NCI-H146 treated with DMSO at 0.1 percent for 48 hours (cell line): Measurements from ENCODE around the gene CPAMD8.

Source experiments
- DNase-seq: peaks from one replicate; lab custom pipeline; 2025; ENCODE audit not compliant: unreplicated experiment; lab: John Stamatoyannopoulos, UW

CPAMD8 gene

GRCh38 chr19:16849168-16849567 lies 177.4 kb downstream of the CPAMD8 start:
- DNase-seq = no peak

DNA sequence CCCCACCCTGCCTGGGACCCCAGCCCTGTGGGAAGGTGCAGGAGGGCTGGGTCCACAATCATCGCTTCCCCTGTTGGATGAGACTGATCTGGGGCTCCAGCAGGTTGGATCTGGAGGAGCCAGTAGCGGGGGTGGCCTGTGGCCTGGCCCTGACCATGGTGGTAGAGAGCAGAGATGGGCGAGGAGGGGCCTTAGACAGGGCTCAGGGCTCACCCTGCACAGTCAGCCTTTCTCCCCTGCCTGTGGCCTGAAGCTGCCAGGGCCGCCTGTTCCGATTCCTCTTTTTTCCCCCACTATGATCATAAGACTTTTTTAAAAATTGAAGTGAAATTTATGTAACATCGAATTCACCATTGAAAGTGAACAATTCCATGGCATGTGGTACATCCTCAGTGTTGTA lies 179.2 kb downstream of the CPAMD8 start:
- DNase-seq = no peak

DNA sequence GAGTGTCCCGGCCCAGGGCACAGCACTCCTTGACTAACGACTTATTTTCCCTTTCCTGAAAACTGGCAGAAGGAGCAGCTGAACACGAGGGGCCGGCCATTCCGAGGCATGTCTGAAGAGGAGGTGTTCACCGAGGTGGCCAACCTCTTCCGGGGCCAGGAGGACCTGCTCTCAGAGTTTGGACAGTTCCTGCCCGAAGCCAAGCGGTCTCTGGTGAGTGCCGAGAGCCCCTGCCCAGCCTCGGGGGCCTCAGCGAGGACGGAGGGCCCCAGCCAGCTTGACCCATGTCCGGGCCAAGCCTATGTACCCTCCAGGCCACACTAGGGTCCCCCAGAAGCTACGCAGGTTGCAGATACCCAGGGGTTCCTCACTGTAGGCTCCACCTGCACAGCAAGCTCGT lies 179.7 kb downstream of the CPAMD8 start:
- no peak for DNase-seq
